Glomerular visceral epithelial cell (primary cell): ENCODE data around the gene NENF.
"Not testable (repeated sequence)": the region's sequence is repeated elsewhere in the genome, so short reads cannot be mapped to it uniquely, and the experiment has no call there.

Source experiments
- DNase-seq: peaks from one replicate; pipeline ENCODE4 v3.0.0-alpha.2; 2016; ENCODE audit errors: extremely low spot score

NENF gene

GRCh38 chr1:212459656-212460055 is 26.9 kb downstream of the NENF start:
- no peak for DNase-seq

GRCh38 chr1:212460376-212460775 is 27.7 kb downstream of the NENF start:
- DNase-seq, result no peak

GRCh38 chr1:212461916-212462660 is 29.4 kb downstream of the NENF start:
- DNase-seq, result no peak

GRCh38 chr1:212463565-212464285 is 31.0 kb downstream of the NENF start:
- no peak for DNase-seq

- DNase-seq, result no peak
Observed at GRCh38 chr1:212465311-212465710, 32.6 kb downstream of the NENF start.

GRCh38 chr1:212466437-212466836 is 33.7 kb downstream of the NENF start:
- no peak for DNase-seq

GRCh38 chr1:212466898-212467650 is 34.4 kb downstream of the NENF start:
- no peak for DNase-seq

GRCh38 chr1:212467843-212468482 is 35.2 kb downstream of the NENF start:
- DNase-seq, result no peak

- DNase-seq, result peak; percentile 45
Observed at GRCh38 chr1:212470059-212470458, 37.3 kb downstream of the NENF start.

- DNase-seq, result no peak
Observed at GRCh38 chr1:212471286-212471685, 38.6 kb downstream of the NENF start.

GRCh38 chr1:212471891-212472675 is 39.4 kb downstream of the NENF start:
- no peak for DNase-seq

GRCh38 chr1:212473729-212474128 is 41.0 kb downstream of the NENF start:
- no peak for DNase-seq

- DNase-seq, result no peak
Observed at GRCh38 chr1:212475151-212475550, 42.4 kb downstream of the NENF start.

GRCh38 chr1:212475831-212476230 is 43.1 kb downstream of the NENF start:
- not testable (repeated sequence) for DNase-seq

- DNase-seq, result peak; percentile 91
Observed at GRCh38 chr1:212477014-212477679, 44.4 kb downstream of the NENF start.

- DNase-seq, result no peak
Observed at GRCh38 chr1:212477680-212478466, 45.2 kb downstream of the NENF start.

- DNase-seq, result no peak
Observed at GRCh38 chr1:212478467-212479025, 45.8 kb downstream of the NENF start.

- DNase-seq, result no peak
Observed at GRCh38 chr1:212479188-212479587, 46.5 kb downstream of the NENF start.

- DNase-seq, result not testable (repeated sequence)
Observed at GRCh38 chr1:212480711-212481437, 48.2 kb downstream of the NENF start.
